ENCODE measurements around the gene MC4R.

GRCh38 chr18:60411715-60412114 lies 39.1 kb upstream of the MC4R start:
- TF ChIP-seq CTCF (IDR thresholded peaks at IDR 0.05 in 2 of 3, conservative IDR thresholded peaks at IDR 0.05 in 1 of 3; ENCODE audit: control insufficient read depth in 2 of 3, extremely low read depth in 1 of 3, insufficient read depth in 1 of 3, low read depth in 3 of 3, low read length in 3 of 3) (peak in 2 of 3 experiments; percentile 5 to 20; a peak in 1 of 6 replicates), MAX (IDR thresholded peaks at IDR 0.05; ENCODE audit: low read depth, low read length) (no peak), ZBED1 (IDR thresholded peaks at IDR 0.05; ENCODE audit: borderline replicate concordance) (no peak), GABPA (IDR thresholded peaks at IDR 0.05; ENCODE audit: low read depth) (no peak), ZNF274 (IDR thresholded peaks at IDR 0.05; ENCODE audit: insufficient read depth, insufficient read length) (no peak), REST (IDR thresholded peaks at IDR 0.05; ENCODE audit: low read depth, low read length) (no peak), EZH2 (IDR thresholded peaks at IDR 0.05; ENCODE audit: borderline replicate concordance, control insufficient read depth, low read depth, low read length) (no peak), POLR2A (IDR thresholded peaks at IDR 0.05; ENCODE audit: low read depth, low read length) (no peak), USF1 (IDR thresholded peaks at IDR 0.05; ENCODE audit: borderline replicate concordance, extremely low read length, insufficient read depth, low read depth, low read length) (no peak), RAD21 (IDR thresholded peaks at IDR 0.05; ENCODE audit: insufficient read depth, low read depth, low read length) (no peak), CHD2 (IDR thresholded peaks at IDR 0.05; ENCODE audit: borderline replicate concordance, low read depth, low read length) (no peak), ATF3 (IDR thresholded peaks at IDR 0.05; ENCODE audit: borderline replicate concordance, extremely low read depth, low read depth, low read length) (no peak), POLR2AphosphoS5 (IDR thresholded peaks at IDR 0.05; ENCODE audit: low read length) (no peak)

Data from GM12878 (cell line).